Activated naive CD8-positive, alpha-beta T cell treated with anti-CD3 and anti-CD28 coated beads for 36 hours (primary cell): ENCODE measurements around the gene VPS13C. TPM values are rescaled to one million over a fixed set of nuclear protein-coding genes. Genes with fewer than 3 reads are reported as not detected.
"Not testable (repeated sequence)": the region's sequence is repeated elsewhere in the genome, so short reads cannot be mapped to it uniquely, and the experiment has no call there.

Experiments used
- DNase-seq: peaks from one replicate; pipeline ENCODE4 v3.0.0; 2021
- H3K27ac Mint-ChIP-seq: one replicate; pipeline ENCODE4 v1.8.0; 2022; ENCODE audit warnings: mild to moderate bottlenecking, moderate library complexity, mixed read lengths
- H3K27me3 Mint-ChIP-seq: one replicate; pipeline ENCODE4 v1.8.0; 2022; ENCODE audit warnings: mild to moderate bottlenecking, mixed read lengths
- H3K36me3 Mint-ChIP-seq: one replicate; pipeline ENCODE4 v1.8.0; 2021; ENCODE audit warnings: mild to moderate bottlenecking, mixed read lengths
- H3K4me1 Mint-ChIP-seq: one replicate; pipeline ENCODE4 v1.8.0; 2021; ENCODE audit warnings: mixed read lengths
- H3K4me3 Mint-ChIP-seq: one replicate; pipeline ENCODE4 v1.8.0; 2022; ENCODE audit warnings: mild to moderate bottlenecking, moderate library complexity, mixed read lengths
- H3K9me3 Mint-ChIP-seq: one replicate; pipeline ENCODE4 v1.8.0; 2022; ENCODE audit warnings: mixed read lengths
- total RNA-seq, 2 experiments: library from RNA; stranded (reverse); gene quantifications; one replicate each; pipeline ENCODE4 v1.2.3, GENCODE V29; 2021

VPS13C gene
- total RNA-seq, 2 experiments from 2014 or later: 29.8 to 31.5 TPM

GRCh38 chr15:62060896-62061280 is 641 bp upstream of the VPS13C start:
- peak overlapping the region; percentile 88 for H3K4me3 Mint-ChIP-seq
- H3K36me3 Mint-ChIP-seq: peaks cover 7% of the 10 kb centered on the region
- peak overlapping the region; percentile 97 for H3K27ac Mint-ChIP-seq
- no peaks in the 10 kb centered on the region for H3K9me3 Mint-ChIP-seq
- H3K27me3 Mint-ChIP-seq: peaks cover 8% of the 10 kb centered on the region
- H3K4me1 Mint-ChIP-seq: peaks cover 31% of the 10 kb centered on the region
- no peak for DNase-seq

- peak; percentile 71 for DNase-seq
- Mint-ChIP-seq H3K27ac (peak overlapping the region; percentile 87), H3K36me3 (peaks cover 7% of the 10 kb centered on the region), H3K4me3 (peak overlapping the region; percentile 88), H3K4me1 (peaks cover 37% of the 10 kb centered on the region), H3K27me3 (no peaks in the 10 kb centered on the region), H3K9me3 (no peaks in the 10 kb centered on the region)
Observed at GRCh38 chr15:62059816-62060112, 483 bp downstream of the VPS13C start.

- Mint-ChIP-seq H3K9me3 (no peaks in the 10 kb centered on the region), H3K27me3 (no peaks in the 10 kb centered on the region), H3K4me3 (peak overlapping the region; percentile 88), H3K4me1 (peaks cover 42% of the 10 kb centered on the region), H3K36me3 (peaks cover 7% of the 10 kb centered on the region), H3K27ac (peak overlapping the region; percentile 87)
- no peak for DNase-seq
Observed at GRCh38 chr15:62059108-62059815, 985 bp downstream of the VPS13C start.

- no peaks in the 10 kb centered on the region for H3K27me3 Mint-ChIP-seq
- H3K27ac Mint-ChIP-seq: no peak overlapping the region
- peaks cover 7% of the 10 kb centered on the region for H3K36me3 Mint-ChIP-seq
- no peak for DNase-seq
- H3K9me3 Mint-ChIP-seq: no peaks in the 10 kb centered on the region
- peaks cover 47% of the 10 kb centered on the region for H3K4me1 Mint-ChIP-seq
- H3K4me3 Mint-ChIP-seq: peak overlapping the region; percentile 63
Observed at GRCh38 chr15:62058327-62059028, 1.8 kb downstream of the VPS13C start.

GRCh38 chr15:62057341-62057980 is 2.8 kb downstream of the VPS13C start:
- peaks cover 7% of the 10 kb centered on the region for H3K36me3 Mint-ChIP-seq
- no peaks in the 10 kb centered on the region for H3K27me3 Mint-ChIP-seq
- no peak overlapping the region for H3K4me3 Mint-ChIP-seq
- H3K9me3 Mint-ChIP-seq: no peaks in the 10 kb centered on the region
- H3K27ac Mint-ChIP-seq: no peak overlapping the region
- DNase-seq: no peak
- peaks cover 54% of the 10 kb centered on the region for H3K4me1 Mint-ChIP-seq

- peaks cover 45% of the 10 kb centered on the region for H3K4me1 Mint-ChIP-seq
- no peak overlapping the region for H3K27ac Mint-ChIP-seq
- no peaks in the 10 kb centered on the region for H3K27me3 Mint-ChIP-seq
- H3K36me3 Mint-ChIP-seq: peaks cover 10% of the 10 kb centered on the region
- H3K9me3 Mint-ChIP-seq: peaks cover under 1% of the 10 kb centered on the region
- no peak for DNase-seq
- H3K4me3 Mint-ChIP-seq: no peak overlapping the region
Observed at GRCh38 chr15:62054979-62055378, 5.3 kb downstream of the VPS13C start.

GRCh38 chr15:62053439-62054085 is 6.7 kb downstream of the VPS13C start:
- peaks cover 41% of the 10 kb centered on the region for H3K4me1 Mint-ChIP-seq
- no peaks in the 10 kb centered on the region for H3K27me3 Mint-ChIP-seq
- H3K9me3 Mint-ChIP-seq: peaks cover 4% of the 10 kb centered on the region
- H3K27ac Mint-ChIP-seq: no peak overlapping the region
- no peak for DNase-seq
- H3K4me3 Mint-ChIP-seq: no peak overlapping the region
- H3K36me3 Mint-ChIP-seq: peaks cover 17% of the 10 kb centered on the region

GRCh38 chr15:62052713-62053112 is 7.5 kb downstream of the VPS13C start:
- Mint-ChIP-seq H3K27me3 (no peaks in the 10 kb centered on the region), H3K4me1 (peaks cover 37% of the 10 kb centered on the region), H3K36me3 (peaks cover 14% of the 10 kb centered on the region), H3K9me3 (peaks cover 4% of the 10 kb centered on the region), H3K27ac (no peak overlapping the region), H3K4me3 (no peak overlapping the region)
- DNase-seq: no peak

- Mint-ChIP-seq H3K27ac (no peak overlapping the region), H3K27me3 (no peaks in the 10 kb centered on the region)
- no peak for DNase-seq
Observed at GRCh38 chr15:62051166-62051565, 9.1 kb downstream of the VPS13C start.

GRCh38 chr15:62050115-62050514 is 10.1 kb downstream of the VPS13C start:
- peaks cover 41% of the 10 kb centered on the region for H3K4me1 Mint-ChIP-seq
- no peaks in the 10 kb centered on the region for H3K27me3 Mint-ChIP-seq
- no peak overlapping the region for H3K27ac Mint-ChIP-seq
- H3K4me3 Mint-ChIP-seq: no peak overlapping the region
- no peak for DNase-seq
- peaks cover 4% of the 10 kb centered on the region for H3K9me3 Mint-ChIP-seq
- H3K36me3 Mint-ChIP-seq: peaks cover 10% of the 10 kb centered on the region

More at GRCh38 chr15:62051166-62051565, 9.1 kb downstream of the VPS13C start:
- peaks cover 39% of the 10 kb centered on the region for H3K4me1 Mint-ChIP-seq
- H3K9me3 Mint-ChIP-seq: peaks cover 4% of the 10 kb centered on the region
- H3K36me3 Mint-ChIP-seq: peaks cover 10% of the 10 kb centered on the region
- H3K4me3 Mint-ChIP-seq: no peak overlapping the region

GRCh38 chr15:62048254-62048653 is 12.0 kb downstream of the VPS13C start:
- H3K27me3 Mint-ChIP-seq, DNase-seq, H3K9me3 Mint-ChIP-seq, H3K36me3 Mint-ChIP-seq, H3K4me3 Mint-ChIP-seq, H3K27ac Mint-ChIP-seq: not testable (repeated sequence)
- peaks cover 28% of the 10 kb centered on the region for H3K4me1 Mint-ChIP-seq

GRCh38 chr15:62047282-62047827 is 12.9 kb downstream of the VPS13C start:
- Mint-ChIP-seq H3K27ac (no peak overlapping the region), H3K4me3 (no peak overlapping the region), H3K9me3 (peaks cover 4% of the 10 kb centered on the region), H3K27me3 (no peaks in the 10 kb centered on the region), H3K36me3 (peaks cover 10% of the 10 kb centered on the region), H3K4me1 (peaks cover 21% of the 10 kb centered on the region)
- DNase-seq: no peak

- H3K4me1 Mint-ChIP-seq: peaks cover 18% of the 10 kb centered on the region
- peak overlapping the region; percentile 4 for H3K27ac Mint-ChIP-seq
- H3K27me3 Mint-ChIP-seq: no peaks in the 10 kb centered on the region
- DNase-seq: no peak
- peaks cover 10% of the 10 kb centered on the region for H3K36me3 Mint-ChIP-seq
- H3K9me3 Mint-ChIP-seq: peaks cover 4% of the 10 kb centered on the region
- peak overlapping the region; percentile 5 for H3K4me3 Mint-ChIP-seq
Observed at GRCh38 chr15:62046078-62046743, 14.0 kb downstream of the VPS13C start.

GRCh38 chr15:62035256-62035924 is 24.9 kb downstream of the VPS13C start:
- Mint-ChIP-seq H3K36me3 (peaks cover 17% of the 10 kb centered on the region), H3K4me1 (peaks cover 7% of the 10 kb centered on the region), H3K4me3 (no peak overlapping the region), H3K27ac (no peak overlapping the region), H3K27me3 (no peaks in the 10 kb centered on the region), H3K9me3 (peaks cover 6% of the 10 kb centered on the region)
- no peak for DNase-seq
